ENCODE results near the gene CYB5RL.
"Not testable (repeated sequence)": the region's sequence is repeated elsewhere in the genome, so short reads cannot be mapped to it uniquely, and the experiment has no call there.

Gene CYB5RL

GRCh38 chr1:54178296-54179070 is 21.3 kb downstream of the CYB5RL start:
- DNase-seq: no peak

GRCh38 chr1:54177726-54178125 is 22.1 kb downstream of the CYB5RL start:
- DNase-seq: no peak

GRCh38 chr1:54176621-54177327 is 23.1 kb downstream of the CYB5RL start:
- no peak for DNase-seq

GRCh38 chr1:54174106-54174505 is 25.7 kb downstream of the CYB5RL start:
- no peak for DNase-seq

- DNase-seq: no peak
Observed at GRCh38 chr1:54173681-54174080, 26.1 kb downstream of the CYB5RL start.

DNA sequence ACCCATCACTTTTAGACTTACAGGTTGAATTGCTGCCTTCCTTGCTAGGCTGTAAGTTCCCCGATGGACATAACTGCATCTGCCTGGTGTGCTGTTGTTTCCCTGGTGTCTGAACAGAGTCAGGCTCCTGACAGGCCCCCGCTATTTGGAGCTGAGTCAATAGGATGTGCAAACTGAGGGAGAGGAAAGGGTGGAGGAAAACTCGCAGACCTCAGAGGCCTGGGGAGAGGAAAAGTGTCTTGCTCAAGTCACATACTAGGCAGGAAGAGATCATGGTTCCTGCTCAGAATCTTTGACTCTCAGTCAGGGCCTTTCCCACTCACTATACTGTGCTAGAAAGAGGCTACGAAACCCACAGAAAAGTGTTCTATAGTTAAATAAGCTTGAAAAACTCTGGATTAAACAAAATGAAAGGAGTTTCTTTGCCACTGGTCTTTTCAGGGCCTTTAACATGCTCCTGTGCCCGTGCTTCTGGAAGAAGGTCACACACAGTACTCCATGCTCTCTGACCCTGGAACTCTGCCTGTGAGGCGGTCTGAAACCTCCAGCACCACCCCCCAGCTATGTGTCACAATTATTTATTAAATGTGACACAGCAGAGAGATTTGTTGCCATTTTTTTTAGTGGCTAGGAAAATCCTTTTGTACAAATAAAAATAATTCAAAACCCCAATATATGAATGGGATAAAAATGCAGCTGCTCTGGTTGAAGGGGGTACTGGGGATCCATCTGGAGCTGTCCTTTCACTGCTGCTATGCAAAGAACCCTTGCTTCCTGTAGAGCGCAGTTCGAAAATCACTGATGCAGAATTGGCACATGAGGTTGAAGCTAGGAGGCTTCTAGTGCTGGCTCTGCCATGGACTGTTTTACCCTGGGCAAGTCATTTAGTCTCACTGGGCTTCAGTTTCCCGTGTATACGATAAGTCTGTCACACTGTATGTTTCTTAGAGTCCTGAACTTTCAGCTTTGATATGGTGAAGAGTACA is 26.9 kb downstream of the CYB5RL start:
- DNase-seq: no peak

GRCh38 chr1:54171606-54172005 is 28.2 kb downstream of the CYB5RL start:
- DNase-seq: no peak

- DNase-seq: no peak
Observed at GRCh38 chr1:54171016-54171415, 28.8 kb downstream of the CYB5RL start.

DNA sequence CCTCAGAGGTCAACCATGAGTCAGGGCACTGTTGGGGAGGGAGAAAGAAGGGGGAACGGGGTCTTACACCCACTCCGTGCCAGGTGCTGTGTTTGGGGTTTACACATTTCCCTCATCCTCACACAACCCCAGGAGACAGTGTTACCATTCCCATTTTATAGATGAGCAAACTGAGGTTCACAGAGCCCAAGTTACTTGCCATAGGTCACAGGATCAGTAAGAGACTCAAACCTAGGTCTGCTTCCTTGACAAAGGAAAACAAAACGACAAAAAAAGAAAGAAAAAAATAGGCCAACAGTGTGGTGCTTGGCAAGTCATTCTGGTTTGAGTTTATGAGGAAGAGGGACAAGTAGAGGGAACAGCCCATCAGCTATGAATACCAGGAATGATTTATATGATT is 30.8 kb downstream of the CYB5RL start:
- no peak for DNase-seq

DNA sequence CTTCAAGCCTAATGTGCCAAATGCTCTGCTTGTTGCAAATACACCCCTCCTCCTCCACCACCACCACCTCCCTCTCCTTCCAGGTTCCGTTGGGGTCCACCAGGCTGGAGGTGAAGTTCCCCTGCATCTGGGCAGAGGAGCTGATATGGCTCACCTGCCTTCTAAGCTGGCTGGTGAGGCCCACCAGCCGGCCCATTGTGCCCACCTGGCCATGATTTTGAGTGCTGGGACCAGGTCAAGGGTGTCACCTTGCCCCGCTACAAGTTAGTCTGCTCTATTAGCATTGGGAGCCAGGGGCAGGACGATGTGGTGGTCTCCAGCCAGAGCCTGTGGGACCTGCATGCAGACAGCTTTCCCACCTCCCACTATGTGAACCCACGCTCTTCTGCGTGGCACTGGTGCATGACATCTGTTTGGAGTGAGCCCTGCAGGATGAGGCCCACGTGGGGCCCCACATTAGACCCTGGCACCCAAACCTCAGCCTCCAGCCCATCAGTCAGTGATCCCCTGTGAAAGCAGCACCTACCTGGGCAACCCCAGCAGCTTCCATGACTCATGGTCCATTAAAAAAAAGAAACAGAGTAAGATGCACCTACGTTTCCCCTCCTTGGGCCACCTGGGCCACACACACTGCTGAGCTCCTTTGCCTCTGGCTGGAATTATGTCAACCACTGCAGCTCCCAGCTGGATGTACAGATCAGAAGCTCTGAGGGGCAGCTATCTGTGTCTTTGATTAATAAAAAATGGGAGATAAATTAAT is 31.4 kb downstream of the CYB5RL start:
- no peak for DNase-seq

GRCh38 chr1:54167422-54168139 is 32.2 kb downstream of the CYB5RL start:
- no peak for DNase-seq

GRCh38 chr1:54166357-54166756 is 33.5 kb downstream of the CYB5RL start:
- DNase-seq: not testable (repeated sequence)

DNA sequence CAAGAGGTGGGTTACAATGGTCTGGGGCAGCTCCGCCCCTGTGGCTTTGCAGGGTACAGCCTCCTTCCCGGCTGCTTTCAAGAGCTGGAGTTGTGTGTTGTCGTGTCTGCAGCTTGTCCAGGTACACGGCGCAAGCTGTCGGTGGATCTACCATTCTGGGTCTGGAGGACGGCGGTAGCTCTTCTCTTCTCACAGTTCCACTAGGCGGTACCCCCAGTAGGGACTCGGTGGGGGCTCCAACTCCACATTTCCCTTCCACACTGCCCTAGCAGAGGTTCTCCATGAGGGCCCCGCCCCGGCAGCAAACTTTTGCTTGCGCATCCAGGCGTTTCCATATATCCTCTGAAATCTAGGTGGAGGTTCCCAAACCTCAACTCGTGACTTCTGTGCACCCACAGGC is 34.7 kb downstream of the CYB5RL start:
- no peak for DNase-seq

DNA sequence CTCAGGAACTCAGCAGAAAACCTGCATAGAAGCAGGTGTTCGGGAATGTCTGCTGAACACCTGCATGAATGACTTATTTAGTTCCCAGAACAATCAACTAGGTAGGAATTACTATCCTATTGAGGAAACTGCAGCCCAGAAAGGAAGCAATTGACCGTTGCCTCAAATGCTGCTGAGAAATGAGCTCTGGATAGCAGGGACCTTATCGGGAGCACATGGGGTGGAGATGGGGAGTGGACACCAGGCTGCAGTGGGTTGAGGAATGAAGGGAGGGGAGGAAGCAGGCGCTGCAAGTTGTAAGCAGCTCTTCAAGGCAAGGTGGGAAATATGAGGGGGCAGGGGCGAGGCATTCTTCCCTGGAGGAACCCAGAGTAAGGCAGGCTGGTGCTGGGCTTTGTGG is 36.3 kb downstream of the CYB5RL start:
- no peak for DNase-seq

GRCh38 chr1:54163051-54163450 is 36.8 kb downstream of the CYB5RL start:
- DNase-seq: no peak

DNA sequence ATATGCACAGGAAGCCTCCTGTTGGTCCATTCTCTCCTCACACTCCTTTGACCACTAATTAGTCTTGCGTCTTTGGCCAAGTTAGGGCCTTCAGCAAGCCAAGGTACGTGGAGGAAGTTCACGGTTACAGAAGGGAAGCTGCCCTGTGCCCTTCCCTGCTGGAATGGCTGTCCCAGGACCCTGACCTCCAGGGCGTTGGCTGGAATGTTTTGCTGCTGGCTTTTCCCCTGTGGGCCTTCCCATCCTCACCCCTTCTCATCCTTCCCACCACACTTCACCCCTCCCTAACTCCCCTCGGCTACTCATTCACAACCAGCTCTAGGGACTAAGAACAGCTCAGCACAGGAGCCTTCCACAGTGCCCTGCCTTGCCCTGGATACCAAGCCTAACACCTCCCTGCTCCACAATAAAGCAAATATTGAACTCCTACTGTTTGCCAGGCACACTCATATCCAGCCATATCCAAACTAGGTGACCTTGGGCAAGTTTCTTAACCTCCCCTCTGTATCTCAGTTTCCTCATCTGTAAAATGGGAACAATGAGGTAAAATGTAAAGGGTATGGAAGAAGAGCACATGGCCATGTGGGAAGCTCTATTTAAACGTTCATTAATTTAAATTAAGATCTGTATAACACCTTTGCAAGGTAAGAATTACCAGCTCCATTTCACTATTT is 38.2 kb downstream of the CYB5RL start:
- DNase-seq: no peak

DNA sequence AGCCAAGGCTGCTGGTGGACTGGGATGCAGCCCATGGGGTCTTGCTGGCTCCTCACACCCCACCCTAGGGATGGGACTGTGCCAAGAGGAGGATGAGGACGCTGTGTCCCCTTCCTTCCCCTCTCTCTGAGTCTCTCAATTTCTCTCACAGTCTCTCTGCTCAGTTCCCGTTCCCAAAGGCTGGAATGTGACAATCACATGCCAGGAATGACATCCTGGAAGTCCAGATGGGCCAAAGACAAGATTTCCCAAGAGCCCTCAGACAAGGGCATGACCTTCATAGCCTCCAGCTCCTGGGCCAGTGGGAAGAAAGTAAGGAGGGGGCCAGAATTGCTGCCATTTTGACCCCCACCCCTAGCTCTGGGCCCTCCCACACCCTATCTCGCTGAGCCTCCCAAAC is 39.5 kb downstream of the CYB5RL start:
- DNase-seq: no peak

DNA sequence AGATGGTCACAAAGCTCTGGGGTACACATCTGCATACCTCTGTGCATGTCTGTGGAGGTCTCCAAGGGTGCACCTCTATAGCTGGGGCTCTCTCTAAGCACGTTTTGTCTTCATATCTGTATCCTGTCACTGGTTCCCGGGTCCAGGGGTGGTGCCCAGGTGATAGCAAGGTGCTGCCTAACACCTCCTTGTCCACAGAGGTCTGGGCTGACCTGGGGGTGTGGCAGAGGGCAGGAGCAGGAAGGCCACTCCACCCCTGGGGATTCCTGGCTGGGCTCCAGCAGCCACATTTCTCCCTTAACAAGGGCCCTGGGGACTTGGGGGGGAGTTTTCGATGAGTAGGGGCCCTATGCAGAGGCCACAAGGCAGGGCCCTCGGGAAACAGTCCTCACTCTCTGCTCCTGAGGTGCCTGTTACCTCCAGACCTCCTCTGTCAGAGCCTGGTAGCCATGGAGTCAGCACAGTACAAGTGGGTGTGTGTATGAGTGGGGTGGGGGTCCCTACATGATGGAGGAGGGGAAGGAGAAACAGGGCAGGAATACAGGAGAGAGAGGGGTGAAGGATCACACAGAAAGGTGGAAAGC is 40.0 kb downstream of the CYB5RL start:
- no peak for DNase-seq

DNA sequence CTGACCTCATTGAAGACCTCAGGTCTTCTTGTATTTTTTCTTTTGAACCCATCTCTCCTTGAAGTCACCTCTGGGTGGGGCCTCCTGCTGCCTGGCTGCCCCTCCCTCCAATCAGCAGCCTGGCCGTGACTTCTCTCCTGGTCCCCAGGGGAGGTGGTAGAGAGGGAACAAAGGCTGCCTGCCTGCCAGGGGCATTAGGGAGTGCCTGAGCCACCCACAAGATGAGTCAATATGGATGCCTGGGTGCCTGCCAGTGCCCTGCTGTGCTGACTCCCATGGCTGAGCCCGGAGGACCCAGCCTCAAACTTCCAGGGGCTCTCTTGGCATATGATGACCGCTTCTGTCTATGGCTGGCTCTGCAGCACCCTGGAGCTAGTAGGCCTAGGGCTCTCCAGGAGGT is 41.8 kb downstream of the CYB5RL start:
- no peak for DNase-seq

DNA sequence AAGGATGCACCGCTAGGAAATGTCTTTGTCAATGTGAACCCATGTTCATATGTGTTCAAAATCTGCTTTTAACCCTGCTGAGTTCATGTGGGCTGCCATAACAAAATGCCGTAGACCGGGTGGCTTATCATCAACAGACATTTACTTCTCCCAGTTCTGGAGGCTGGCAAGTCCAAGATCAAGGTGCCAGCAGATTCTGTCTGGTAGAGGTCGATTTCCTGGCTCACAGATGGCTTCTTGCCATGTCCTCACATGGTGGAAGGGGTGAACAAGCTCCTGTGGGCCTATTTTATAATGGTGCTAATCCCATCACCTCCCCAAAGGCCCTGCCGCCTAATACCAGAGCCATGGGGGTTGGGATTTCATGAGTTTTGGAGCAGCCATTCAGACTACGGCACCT is 42.4 kb downstream of the CYB5RL start:
- DNase-seq: no peak

- DNase-seq: no peak
Observed at GRCh38 chr1:54156986-54157385, 42.8 kb downstream of the CYB5RL start.

Data from stimulated activated CD4-positive, alpha-beta T cell treated with anti-CD3 and anti-CD28 coated beads, Interleukin-12 subunit alpha, Interleukin-12 subunit beta, amount 100 ng/mL, for 4 hours (primary cell).